ENCODE data around the gene PJVK.

The PJVK gene

GRCh38 chr2:178482437-178482836 lies 31.3 kb downstream of the PJVK start:
- DNase-seq = no peak

GRCh38 chr2:178484245-178485041 lies 33.3 kb downstream of the PJVK start:
- DNase-seq = peak in 1 of 2 donors; percentile 17

GRCh38 chr2:178485356-178485755 lies 34.2 kb downstream of the PJVK start:
- DNase-seq = no peak

GRCh38 chr2:178491612-178492011 lies 40.4 kb downstream of the PJVK start:
- DNase-seq = no peak

GRCh38 chr2:178496049-178496448 lies 44.9 kb downstream of the PJVK start:
- no peak for DNase-seq

- no peak for DNase-seq
Observed at GRCh38 chr2:178498137-178498536, 47.0 kb downstream of the PJVK start.

GRCh38 chr2:178499640-178500039 lies 48.5 kb downstream of the PJVK start:
- DNase-seq = no peak

GRCh38 chr2:178502751-178503150 lies 51.6 kb downstream of the PJVK start:
- DNase-seq = no peak

- no peak for DNase-seq
Observed at GRCh38 chr2:178506101-178506500, 54.9 kb downstream of the PJVK start.

GRCh38 chr2:178506524-178506923 lies 55.3 kb downstream of the PJVK start:
- DNase-seq = no peak

GRCh38 chr2:178506949-178507348 lies 55.8 kb downstream of the PJVK start:
- DNase-seq = no peak

- no peak for DNase-seq
Observed at GRCh38 chr2:178508646-178509045, 57.5 kb downstream of the PJVK start.

- no peak for DNase-seq
Observed at GRCh38 chr2:178510384-178510783, 59.2 kb downstream of the PJVK start.

All from hippocampal formation (tissue), 2 donors.